Hepatocyte (in vitro differentiated cells): ENCODE results near the gene CPT1B. TPM values are rescaled to one million over a fixed set of nuclear protein-coding genes. Genes with fewer than 3 reads are reported as not detected.

Source experiments
- DNase-seq: peaks from one replicate; pipeline ENCODE4 v3.0.0-alpha.2; 2016; ENCODE audit warnings: low spot score
- H2AFZ ChIP-seq: fragments of 200-600 bp; sonication (generic); 2 replicates; pipeline ENCODE4 v1.6.0; 2016; ENCODE audit warnings: antibody characterized with exemption, mild to moderate bottlenecking
- H3K27ac ChIP-seq: fragments of 200-600 bp; sonication (generic); 2 replicates; pipeline ENCODE4 v1.5.1; 2016; ENCODE audit warnings: mild to moderate bottlenecking
- H3K27me3 ChIP-seq: fragments of 200-600 bp; sonication (generic); 2 replicates; pipeline ENCODE4 v1.6.1; 2016
- H3K36me3 ChIP-seq: fragments of 200-600 bp; sonication (generic); replicated peaks from 2 replicates; pipeline ENCODE4 v1.5.1; 2016; ENCODE audit warnings: low read depth; ENCODE audit not compliant: insufficient read depth
- H3K4me1 ChIP-seq: fragments of 200-600 bp; sonication (generic); 2 replicates; pipeline ENCODE4 v1.5.1; 2016; ENCODE audit warnings: mild to moderate bottlenecking, moderate library complexity; ENCODE audit not compliant: insufficient read depth
- H3K4me2 ChIP-seq: fragments of 200-600 bp; sonication (generic); 2 replicates; pipeline ENCODE4 v1.6.0; 2016
- H3K4me3 ChIP-seq: fragments of 200-600 bp; sonication (generic); 2 replicates; pipeline ENCODE4 v1.5.1; 2016; ENCODE audit warnings: mild to moderate bottlenecking
- H3K79me2 ChIP-seq: fragments of 200-600 bp; sonication (generic); 2 replicates; pipeline ENCODE4 v1.6.0; 2017; ENCODE audit warnings: mild to moderate bottlenecking
- H3K9me2 ChIP-seq: fragments of 200-600 bp; sonication (generic); replicated peaks from 2 replicates; pipeline ENCODE4 v1.6.0; 2017; ENCODE audit warnings: mild to moderate bottlenecking; ENCODE audit not compliant: insufficient read depth
- H3K9me3 ChIP-seq: fragments of 200-600 bp; sonication (generic); 2 replicates; pipeline ENCODE4 v1.5.1; 2016; ENCODE audit warnings: low read depth, mild to moderate bottlenecking
- H4K20me1 ChIP-seq: fragments of 200-600 bp; sonication (generic); 2 replicates; pipeline ENCODE4 v1.6.0; 2016; ENCODE audit warnings: mild to moderate bottlenecking; ENCODE audit not compliant: insufficient read depth, poor library complexity, severe bottlenecking
- CTCF ChIP-seq: fragments of 200-600 bp; sonication (generic); IDR thresholded peaks from 2 replicates; pipeline ENCODE4 v1.5.1; 2016; ENCODE audit warnings: antibody characterized with exemption, mild to moderate bottlenecking; ENCODE audit not compliant: poor library complexity
- EZH2 ChIP-seq: fragments of 200-600 bp; sonication (generic); IDR thresholded peaks from 2 replicates; pipeline ENCODE4 v1.6.1; 2016; ENCODE audit warnings: antibody characterized with exemption, mild to moderate bottlenecking, borderline replicate concordance
- EZH2phosphoT487 ChIP-seq: fragments of 200-600 bp; sonication (generic); IDR thresholded peaks from one replicate; pipeline ENCODE4 v1.6.1; 2018; ENCODE audit warnings: antibody characterized with exemption, mild to moderate bottlenecking, low read depth, moderate library complexity; ENCODE audit not compliant: unreplicated experiment, severe bottlenecking
- WGBS: methylation state at CpG from one replicate; pipeline ENCODE4 v1.1.6; 2016; ENCODE audit warnings: low lambda C conversion rate; ENCODE audit errors: missing lambda C conversion rate; 5-methylcytosine and 5-hydroxymethylcytosine counted together
- polyA plus RNA-seq: library from polyadenylated mRNA; unstranded; fragments of >200 nt; fragmentation: Nextera tagmentation; extraction: Ambion mirVana; gene quantifications from 2 replicates; pipeline ENCODE4 v1.2.1, GENCODE V29; 2016
- total RNA-seq: library from RNA; depleted of rRNA; stranded (reverse); fragments of >200 nt; gene quantifications from 2 replicates; pipeline ENCODE4 v1.2.3, GENCODE V29; 2014

The CPT1B gene
- total and polyA plus RNA-seq, 2 experiments from 2014 or later = 27.5 to 64.0 TPM

GRCh38 chr22:50595189-50595588 is 17.0 kb upstream of the CPT1B start:
- DNase-seq = no peak
- no peaks in the 10 kb centered on the region for H3K36me3 ChIP-seq
- no peaks in the 10 kb centered on the region for H3K9me3 ChIP-seq
- WGBS = 89% methylated on average over 3 of the region's 3 CpGs
- H3K27me3 ChIP-seq = no peaks in the 10 kb centered on the region
- H3K27ac ChIP-seq = no peak overlapping the region
- H2AFZ ChIP-seq = no peak overlapping the region
- H4K20me1 ChIP-seq = no peaks in the 10 kb centered on the region
- H3K4me2 ChIP-seq = no peak overlapping the region
- no peak overlapping the region for H3K4me3 ChIP-seq
- H3K9me2 ChIP-seq = no peaks in the 10 kb centered on the region
- no peak for TF ChIP-seq CTCF
- no peak for TF ChIP-seq EZH2phosphoT487
- no peak for TF ChIP-seq EZH2
- H3K4me1 ChIP-seq = no peaks in the 10 kb centered on the region
- no peaks in the 10 kb centered on the region for H3K79me2 ChIP-seq

GRCh38 chr22:50587407-50587806 is 9.2 kb upstream of the CPT1B start:
- TF ChIP-seq EZH2 = no peak
- TF ChIP-seq EZH2phosphoT487 = no peak
- TF ChIP-seq CTCF = no peak

GRCh38 chr22:50586416-50586815 is 8.2 kb upstream of the CPT1B start:
- Histone ChIP-seq H3K36me3 (no peaks in the 10 kb centered on the region), H3K9me3 (no peaks in the 10 kb centered on the region), H2AFZ (no peak overlapping the region), H3K4me3 (no peak overlapping the region), H3K9me2 (no peaks in the 10 kb centered on the region), H3K27me3 (no peaks in the 10 kb centered on the region), H3K4me1 (peaks cover 11% of the 10 kb centered on the region), H3K79me2 (peaks cover 12% of the 10 kb centered on the region), H4K20me1 (no peaks in the 10 kb centered on the region), H3K27ac (no peak overlapping the region), H3K4me2 (no peak overlapping the region)
- TF ChIP-seq EZH2 = no peak
- 71% methylated on average over 5 of the region's 5 CpGs for WGBS
- no peak for DNase-seq

More at GRCh38 chr22:50587407-50587806, 9.2 kb upstream of the CPT1B start:
- no peaks in the 10 kb centered on the region for H3K9me3 ChIP-seq
- H3K36me3 ChIP-seq = no peaks in the 10 kb centered on the region
- no peak overlapping the region for H2AFZ ChIP-seq
- no peaks in the 10 kb centered on the region for H3K27me3 ChIP-seq
- no peaks in the 10 kb centered on the region for H3K9me2 ChIP-seq
- DNase-seq = no peak
- peaks cover 6% of the 10 kb centered on the region for H3K4me1 ChIP-seq
- H3K27ac ChIP-seq = no peak overlapping the region
- H3K79me2 ChIP-seq = peaks cover 5% of the 10 kb centered on the region
- H3K4me3 ChIP-seq = no peak overlapping the region
- WGBS = 76% methylated on average over 5 of the region's 5 CpGs
- H3K4me2 ChIP-seq = no peak overlapping the region
- no peaks in the 10 kb centered on the region for H4K20me1 ChIP-seq

- Histone ChIP-seq H3K27ac (no peak overlapping the region), H3K9me2 (no peaks in the 10 kb centered on the region)
- 92% methylated on average over 8 of the region's 8 CpGs for WGBS
These were observed 7.6 kb upstream of the CPT1B start for GRCh38 chr22:50585781-50586180.

More at GRCh38 chr22:50585781-50586180, 7.6 kb upstream of the CPT1B start:
- H3K36me3 ChIP-seq = no peaks in the 10 kb centered on the region
- no peak overlapping the region for H2AFZ ChIP-seq
- peaks cover 18% of the 10 kb centered on the region for H3K79me2 ChIP-seq
- TF ChIP-seq EZH2phosphoT487 (no peak), EZH2 (no peak), CTCF (no peak)
- H3K4me1 ChIP-seq = peaks cover 13% of the 10 kb centered on the region
- DNase-seq = no peak
- H3K4me3 ChIP-seq = no peak overlapping the region
- H4K20me1 ChIP-seq = no peaks in the 10 kb centered on the region
- no peaks in the 10 kb centered on the region for H3K9me3 ChIP-seq
- no peaks in the 10 kb centered on the region for H3K27me3 ChIP-seq
- H3K4me2 ChIP-seq = no peak overlapping the region
